Breast epithelium (tissue), 4 donors: ENCODE data around the gene DUSP8. TPM values are rescaled to one million over a fixed set of nuclear protein-coding genes. Genes with fewer than 3 reads are reported as not detected.
"Not testable (repeated sequence)": the region's sequence is repeated elsewhere in the genome, so short reads cannot be mapped to it uniquely, and the experiment has no call there.

Source experiments
- DNase-seq, 2 donors: peaks; one replicate each; pipeline ENCODE4 v3.0.0-alpha.2; 2019; ENCODE audit warnings: low spot score in 2 of 2
- H3K27ac ChIP-seq, 2 donors: fragments of 200-600 bp; sonication (generic) in 1 of 2; one replicate each; pipeline ENCODE4 v1.5.1; 2016 to 2019; ENCODE audit warnings: mild to moderate bottlenecking in 1 of 2
- H3K27me3 ChIP-seq, 2 donors: fragments of 200-600 bp; sonication (generic) in 1 of 2; one replicate each; pipeline versions ENCODE4 v1.5.1 to v1.6.0; 2017 to 2019; ENCODE audit warnings: control low read depth in 1 of 2, mild to moderate bottlenecking in 1 of 2
- H3K36me3 ChIP-seq: fragments of 200-600 bp; one replicate; pipeline ENCODE4 v1.5.1; 2019
- H3K4me1 ChIP-seq, 2 donors: fragments of 200-600 bp; sonication (generic); one replicate each; pipeline ENCODE4 v1.5.1; 2016 to 2019; ENCODE audit warnings: control low read depth in 1 of 2
- H3K4me3 ChIP-seq, 3 donors: fragments of 200-600 bp; sonication (generic); 1 replicate in 2 of 3; 2 replicates in 1 of 3; pipeline ENCODE4 v1.5.1; 2016 to 2019; ENCODE audit warnings: mild to moderate bottlenecking in 3 of 3, moderate library complexity in 2 of 3
- H3K9me3 ChIP-seq, 2 donors: fragments of 200-600 bp; sonication (generic) in 1 of 2; one replicate each; pipeline ENCODE4 v1.5.1; 2016 to 2019; ENCODE audit warnings: control low read depth in 1 of 2
- POLR2A ChIP-seq: fragments of 450-650 bp; IDR thresholded peaks from one replicate; pipeline ENCODE4 v1.6.1; 2016; ENCODE audit warnings: antibody characterized with exemption, mild to moderate bottlenecking, moderate library complexity
- POLR2AphosphoS5 ChIP-seq, 3 donors: sonication (generic); formaldehyde crosslinking; IDR thresholded peaks; one replicate each; pipeline ENCODE4 v1.6.1; 2017; ENCODE audit warnings: antibody characterized with exemption in 3 of 3
- intact Hi-C: fragments of 100-400 bp; cut with DNase I; formaldehyde crosslinking; loops from one replicate; pipeline ENCODE4 v1.15.1; 2023; ENCODE audit warnings: low total_unique reads
- total RNA-seq, 3 donors: library from RNA; depleted of rRNA; stranded (reverse); fragments of >200 nt; gene quantifications; one replicate each; pipeline ENCODE4 v1.1.0, GENCODE V29; 2016
- TF ChIP-seq, protein P1 (sequence below), 3 donors: fragments of 450-650 bp; IDR thresholded peaks; one replicate each; pipeline ENCODE4 v1.5.1; 2016 to 2017; ENCODE audit warnings: antibody characterized with exemption in 3 of 3, mild to moderate bottlenecking in 3 of 3, moderate library complexity in 3 of 3

Gene DUSP8
- total RNA-seq, 3 donors from 2014 or later, result 0.80 to 2.9 (median 1.6) TPM

DNA sequence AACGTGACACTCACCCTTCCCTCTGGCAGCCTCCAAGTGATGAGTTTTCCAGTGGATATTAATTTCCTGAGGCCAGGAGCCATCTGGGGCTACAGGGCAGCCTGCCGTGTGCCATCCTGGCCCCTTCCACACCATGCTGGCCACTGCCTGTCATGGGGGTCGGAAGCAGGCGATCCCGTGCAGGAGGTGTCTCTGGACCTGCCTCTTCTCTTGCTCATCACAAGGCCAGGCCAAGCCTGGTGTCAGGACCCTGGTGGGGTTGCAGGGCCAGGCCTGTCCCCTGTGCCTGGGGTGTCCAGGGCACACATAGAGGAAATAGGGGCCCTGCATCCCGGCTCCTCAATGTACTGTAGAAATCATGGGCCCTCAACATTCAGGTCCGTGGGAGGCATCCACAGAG is 32.6 kb upstream of the DUSP8 start:
- intact Hi-C loops, result no loop called here

DNA sequence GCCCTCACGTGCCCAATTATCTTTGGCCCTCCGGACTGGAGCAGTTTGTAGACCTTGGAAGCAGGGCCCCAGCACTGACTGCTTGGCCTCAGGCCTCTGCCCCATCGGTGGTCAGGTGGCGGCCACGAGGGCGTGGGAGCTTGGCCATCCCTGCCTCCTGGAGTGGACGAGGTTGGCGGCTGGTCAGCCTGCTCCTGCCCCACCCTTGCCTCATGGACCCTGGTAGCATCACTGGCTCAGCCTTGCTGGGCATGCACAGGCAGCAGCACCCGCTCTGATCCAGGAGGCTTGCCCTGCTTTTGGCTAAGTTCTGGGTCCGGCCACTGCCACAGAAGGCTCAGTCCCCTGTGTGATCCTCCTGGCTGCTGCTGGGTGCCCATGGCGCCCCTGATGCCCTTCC is 32.1 kb upstream of the DUSP8 start:
- intact Hi-C loops, result no loop called here
- TF ChIP-seq POLR2AphosphoS5 (IDR thresholded peaks at IDR 0.05) (no peak), POLR2A (no peak)
- TF ChIP-seq, protein P1, sequence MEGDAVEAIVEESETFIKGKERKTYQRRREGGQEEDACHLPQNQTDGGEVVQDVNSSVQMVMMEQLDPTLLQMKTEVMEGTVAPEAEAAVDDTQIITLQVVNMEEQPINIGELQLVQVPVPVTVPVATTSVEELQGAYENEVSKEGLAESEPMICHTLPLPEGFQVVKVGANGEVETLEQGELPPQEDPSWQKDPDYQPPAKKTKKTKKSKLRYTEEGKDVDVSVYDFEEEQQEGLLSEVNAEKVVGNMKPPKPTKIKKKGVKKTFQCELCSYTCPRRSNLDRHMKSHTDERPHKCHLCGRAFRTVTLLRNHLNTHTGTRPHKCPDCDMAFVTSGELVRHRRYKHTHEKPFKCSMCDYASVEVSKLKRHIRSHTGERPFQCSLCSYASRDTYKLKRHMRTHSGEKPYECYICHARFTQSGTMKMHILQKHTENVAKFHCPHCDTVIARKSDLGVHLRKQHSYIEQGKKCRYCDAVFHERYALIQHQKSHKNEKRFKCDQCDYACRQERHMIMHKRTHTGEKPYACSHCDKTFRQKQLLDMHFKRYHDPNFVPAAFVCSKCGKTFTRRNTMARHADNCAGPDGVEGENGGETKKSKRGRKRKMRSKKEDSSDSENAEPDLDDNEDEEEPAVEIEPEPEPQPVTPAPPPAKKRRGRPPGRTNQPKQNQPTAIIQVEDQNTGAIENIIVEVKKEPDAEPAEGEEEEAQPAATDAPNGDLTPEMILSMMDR (IDR thresholded peaks at IDR 0.05), result no peak
- H3K27me3 ChIP-seq, result peaks cover 0 to 17% of the 10 kb centered on the region in 2 donors

More for the DNA sequence above, 32.6 kb upstream of the DUSP8 start:
- H3K27ac ChIP-seq, result no peak overlapping the region
- H3K4me1 ChIP-seq, result no peaks in the 10 kb centered on the region
- H3K9me3 ChIP-seq, result no peaks in the 10 kb centered on the region
- no peak overlapping the region for H3K4me3 ChIP-seq
- H3K36me3 ChIP-seq, result no peaks in the 10 kb centered on the region
- no peak for DNase-seq
- TF ChIP-seq, protein P1 (IDR thresholded peaks at IDR 0.05), result no peak
- no peak for TF ChIP-seq POLR2A
- TF ChIP-seq POLR2AphosphoS5 (IDR thresholded peaks at IDR 0.05), result no peak
- H3K27me3 ChIP-seq, result peaks cover 0 to 17% of the 10 kb centered on the region in 2 donors

GRCh38 chr11:1603629-1604028 is 31.6 kb upstream of the DUSP8 start:
- DNase-seq, result no peak
- H3K9me3 ChIP-seq, result no peaks in the 10 kb centered on the region
- no peak overlapping the region for H3K4me3 ChIP-seq
- TF ChIP-seq POLR2A, result no peak
- TF ChIP-seq, protein P1 (IDR thresholded peaks at IDR 0.05), result no peak
- no peak for TF ChIP-seq POLR2AphosphoS5 (IDR thresholded peaks at IDR 0.05)
- H3K27me3 ChIP-seq, result peaks cover 0 to 17% of the 10 kb centered on the region in 2 donors
- no peaks in the 10 kb centered on the region for H3K4me1 ChIP-seq
- H3K36me3 ChIP-seq, result no peaks in the 10 kb centered on the region
- H3K27ac ChIP-seq, result no peak overlapping the region
- intact Hi-C loops, result no loop called here

More for the DNA sequence above, 32.1 kb upstream of the DUSP8 start:
- no peaks in the 10 kb centered on the region for H3K9me3 ChIP-seq
- no peaks in the 10 kb centered on the region for H3K36me3 ChIP-seq
- no peak overlapping the region for H3K27ac ChIP-seq
- H3K4me1 ChIP-seq, result no peaks in the 10 kb centered on the region
- no peak overlapping the region for H3K4me3 ChIP-seq
- no peak for DNase-seq

DNA sequence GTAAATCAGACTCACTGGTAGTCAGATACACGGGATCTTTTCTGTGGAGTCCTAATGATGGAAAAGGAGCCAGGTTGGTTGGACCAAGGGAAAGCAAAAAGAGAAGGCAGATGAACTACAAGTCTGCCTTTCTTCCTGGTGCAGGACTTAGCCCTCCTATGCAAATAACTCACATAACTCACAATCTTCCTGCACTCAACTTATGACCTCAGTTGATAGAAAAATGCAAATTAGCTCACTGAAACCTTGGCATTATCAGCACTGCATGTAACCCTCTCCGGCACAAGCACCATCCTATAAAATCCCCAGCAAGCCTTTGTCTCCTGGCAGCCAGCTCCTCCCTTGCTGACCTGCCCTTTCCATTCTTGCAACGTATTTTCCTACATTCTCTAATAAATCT is 29.6 kb upstream of the DUSP8 start:
- H3K9me3 ChIP-seq, H3K36me3 ChIP-seq: not testable (repeated sequence)

GRCh38 chr11:1600626-1601025 is 28.6 kb upstream of the DUSP8 start:
- TF ChIP-seq, protein P1 (IDR thresholded peaks at IDR 0.05), result no peak
- no peak overlapping the region for H3K4me3 ChIP-seq
- H3K4me1 ChIP-seq, result no peaks in the 10 kb centered on the region
- H3K9me3 ChIP-seq, result no peaks in the 10 kb centered on the region
- DNase-seq, result no peak
- no peaks in the 10 kb centered on the region for H3K36me3 ChIP-seq
- intact Hi-C loops, result no loop called here
- H3K27ac ChIP-seq, result no peak overlapping the region
- H3K27me3 ChIP-seq, result peaks cover 0 to 10% of the 10 kb centered on the region in 2 donors

More for the DNA sequence above, 29.6 kb upstream of the DUSP8 start:
- H3K27ac ChIP-seq, H3K4me1 ChIP-seq, H3K4me3 ChIP-seq, intact Hi-C loops, DNase-seq: not testable (repeated sequence)
- H3K27me3 ChIP-seq, result peaks cover 0 to 14% of the 10 kb centered on the region in 2 donors

DNA sequence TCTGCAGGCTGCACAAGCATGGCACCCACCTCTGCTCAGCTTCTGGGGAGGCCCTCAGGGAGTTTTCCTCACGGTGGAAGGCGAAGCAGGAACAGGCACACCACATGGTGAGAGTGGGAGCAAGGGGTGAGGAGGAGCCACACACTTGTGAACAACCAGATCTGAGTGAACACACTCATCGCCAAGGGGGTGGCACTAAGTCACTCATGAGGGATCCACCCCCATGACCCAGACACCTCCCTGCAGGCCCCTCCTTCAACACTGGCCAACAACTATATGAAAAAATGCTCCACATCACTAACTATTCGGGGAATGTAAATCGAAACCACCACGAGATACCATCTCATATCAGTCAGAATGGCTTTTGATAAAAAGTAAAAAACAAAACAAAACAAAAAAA is 26.7 kb upstream of the DUSP8 start:
- intact Hi-C loops, result no loop called here
- no peak for DNase-seq
- Histone ChIP-seq H3K36me3 (no peaks in the 10 kb centered on the region), H3K27ac (no peak overlapping the region), H3K27me3 (no peaks in the 10 kb centered on the region), H3K4me1 (no peaks in the 10 kb centered on the region), H3K4me3 (no peak overlapping the region), H3K9me3 (no peaks in the 10 kb centered on the region)
- TF ChIP-seq, protein P1 (IDR thresholded peaks at IDR 0.05), result no peak
- no peak for TF ChIP-seq POLR2A
- TF ChIP-seq POLR2AphosphoS5 (IDR thresholded peaks at IDR 0.05), result no peak

- H3K4me3 ChIP-seq, H3K4me1 ChIP-seq, H3K27ac ChIP-seq, H3K27me3 ChIP-seq, DNase-seq, H3K36me3 ChIP-seq, intact Hi-C loops, H3K9me3 ChIP-seq: not testable (repeated sequence)
Observed at GRCh38 chr11:1598406-1598805, 26.3 kb upstream of the DUSP8 start.
